Vein endothelial cell (primary cell): Measurements from ENCODE around the gene CCDC181. TPM values are rescaled to one million over a fixed set of nuclear protein-coding genes. Genes with fewer than 3 reads are reported as not detected.

ENCODE experiments used
- small RNA-seq: library from RNA; depleted of rRNA; stranded (forward); fragments of <200 nt; gene quantifications from one replicate; pipeline ENCODE3, GENCODE V24; 2012
- total RNA-seq: library from RNA; depleted of rRNA; stranded (reverse); fragments of >200 nt; gene quantifications from 2 replicates; pipeline ENCODE4 v1.2.3, GENCODE V29; 2012

CCDC181 gene
- 0.33 TPM in 1 of 2 replicates, not detected in the other for total RNA-seq

GRCh38 chr1:169427081-169427641 lies at the start of gene CCDC181:
Gene CCDC181, minus strand, starts transcription at chr1:169427474. Its CDS starts 2,547 bp downstream, at chr1:169424927.

GRCh38 chr1:169367686-169368405 lies 59.4 kb downstream of the CCDC181 start, which contains the start of the genes BLZF1 and NME7:
Gene BLZF1, plus strand, starts transcription at chr1:169368195. Its CDS starts 1,328 bp downstream, at chr1:169369523.
Gene NME7, minus strand, starts transcription at chr1:169367797. Its CDS starts 87 bp downstream, at chr1:169367710.

Small RNA genes lying within 50 kb of the gene (small RNA-seq; reads per million reads assigned to genes)
- not detected for gene AL021068.2

Other genes starting within 250 kb of the CCDC181 start
- gene NME7, start 59.7 kb downstream of the CCDC181 start, total RNA-seq: 8.5 and 20.8 TPM in 2 replicates
- gene BLZF1, start 59.3 kb downstream of the CCDC181 start, total RNA-seq: 19.6 and 24.9 TPM in 2 replicates
- 5.6 and 6.6 TPM in 2 replicates for gene SLC19A2, start 58.5 kb upstream of the CCDC181 start, total RNA-seq
- under 0.01 TPM in 1 of 2 replicates, not detected in the other for gene F5, start 159.0 kb upstream of the CCDC181 start, total RNA-seq
- gene SELP, start 202.7 kb upstream of the CCDC181 start, total RNA-seq: 14.8 and 65.7 TPM in 2 replicates